Stimulated activated CD4-positive, alpha-beta T cell treated with anti-CD3 and anti-CD28 coated beads, Interleukin-4, amount 100 ng/mL, for 24 hours (primary cell): ENCODE results near the gene EEIG2.
A peak's percentile ranks its signal among the peaks of the same experiment; 100 is the strongest.

Source experiments
- DNase-seq: peaks from one replicate; pipeline ENCODE4 v3.0.0-alpha.2; 2020

Gene EEIG2

DNA sequence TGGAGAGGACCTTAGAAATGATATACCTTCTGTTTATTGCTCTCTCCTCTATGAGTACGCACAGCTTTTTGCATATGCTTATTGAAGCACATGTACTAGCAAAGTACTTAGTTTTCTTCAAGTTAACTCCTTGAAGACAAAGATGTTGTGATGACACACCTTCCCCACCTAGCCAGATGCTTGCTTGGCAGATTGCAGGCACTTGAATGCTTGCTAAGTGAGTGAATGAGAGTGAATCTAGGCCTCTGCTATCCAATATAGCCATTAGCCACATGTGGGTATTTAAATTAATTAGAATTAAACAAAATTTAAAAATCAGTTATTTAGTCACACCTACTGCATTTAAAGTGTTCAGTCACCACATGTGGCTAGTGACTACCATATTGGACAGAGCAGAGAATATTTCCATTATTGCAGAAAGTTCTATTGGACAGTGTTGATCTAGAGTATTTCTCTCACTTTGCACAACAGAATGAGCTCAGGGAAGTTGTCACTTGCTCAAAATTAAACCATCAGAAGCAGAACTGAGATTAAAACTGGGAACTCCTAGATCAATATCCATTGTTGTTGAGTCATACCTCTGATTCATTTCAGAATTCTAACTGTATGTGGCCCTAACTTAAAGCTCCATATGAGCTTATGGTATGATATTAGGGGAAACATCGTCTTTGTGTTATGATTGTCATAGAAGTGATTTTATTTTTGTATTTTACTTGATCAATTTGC lies 8.6 kb upstream of the EEIG2 start:
- no peak for DNase-seq

DNA sequence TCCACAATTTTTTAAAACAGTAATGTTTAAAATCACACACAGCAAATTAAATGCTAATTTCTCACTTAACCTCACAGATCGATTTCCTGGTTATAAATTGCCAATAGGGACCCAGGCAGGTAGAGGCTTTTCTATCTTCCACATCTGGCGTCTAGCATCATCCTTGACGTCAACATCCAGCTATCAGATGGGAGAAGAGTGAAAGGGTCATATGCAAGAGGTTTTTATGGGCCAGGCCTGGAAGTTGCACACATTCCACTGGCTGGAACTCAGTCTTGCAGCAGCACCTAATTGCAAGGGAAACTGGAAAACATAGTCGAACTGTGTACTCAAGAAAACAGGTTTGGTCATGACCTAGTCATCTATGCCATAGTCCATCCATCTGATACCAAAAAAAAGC lies 6.0 kb upstream of the EEIG2 start:
- DNase-seq = no peak

DNA sequence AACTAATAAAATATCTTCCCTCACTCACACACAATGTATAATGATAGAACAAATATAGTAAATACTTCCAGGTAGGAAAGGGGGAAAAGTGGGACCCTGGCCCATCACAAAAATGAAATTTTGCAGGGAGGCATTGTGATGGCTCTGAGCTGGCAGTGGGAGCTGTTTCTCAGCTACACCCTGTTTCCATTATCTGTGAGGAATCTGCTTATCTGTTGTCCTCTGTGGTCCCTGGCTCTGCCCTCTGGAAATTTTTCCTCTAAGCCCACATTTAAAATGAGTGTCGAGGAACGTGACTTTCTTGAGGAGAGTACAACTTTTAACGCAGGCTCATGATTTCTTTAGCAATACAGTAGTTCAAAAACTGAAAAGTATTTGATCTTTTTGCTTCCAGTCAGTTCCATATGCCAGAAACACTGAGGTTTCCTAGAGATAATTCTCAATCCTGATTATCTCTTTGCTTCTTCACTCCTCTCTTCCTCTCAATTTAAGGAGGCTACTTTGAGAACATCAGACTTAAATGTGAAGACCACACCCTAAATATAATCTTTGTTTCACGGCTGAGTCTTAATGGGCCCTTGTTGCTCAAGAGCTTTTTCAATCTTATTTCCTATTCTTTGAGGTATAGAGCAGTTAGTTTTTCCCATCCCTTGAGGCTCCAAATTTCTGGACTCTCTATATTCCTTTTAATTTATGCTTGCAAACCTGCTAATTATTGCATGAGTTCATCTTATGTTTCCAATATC lies 5.0 kb upstream of the EEIG2 start:
- no peak for DNase-seq

DNA sequence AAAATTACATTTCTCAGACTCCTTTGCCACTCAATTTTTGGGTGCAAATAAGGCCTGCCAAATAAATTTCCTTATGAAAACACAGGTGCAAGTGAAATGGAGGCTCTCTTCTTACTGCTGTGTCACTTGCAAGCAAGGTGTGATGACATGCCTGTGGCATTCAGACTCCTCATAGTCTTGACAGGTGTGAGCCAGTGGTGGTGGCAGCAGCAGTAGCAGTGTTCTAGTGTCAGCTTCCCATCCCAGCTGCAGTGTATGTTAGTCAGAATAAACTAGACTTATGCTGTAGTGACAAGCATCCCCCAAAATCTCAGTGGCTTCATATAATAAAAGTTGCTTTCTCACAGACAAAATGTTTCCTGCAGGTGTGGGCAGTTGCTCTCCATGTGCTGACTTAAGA lies 3.8 kb upstream of the EEIG2 start:
- no peak for DNase-seq

DNA sequence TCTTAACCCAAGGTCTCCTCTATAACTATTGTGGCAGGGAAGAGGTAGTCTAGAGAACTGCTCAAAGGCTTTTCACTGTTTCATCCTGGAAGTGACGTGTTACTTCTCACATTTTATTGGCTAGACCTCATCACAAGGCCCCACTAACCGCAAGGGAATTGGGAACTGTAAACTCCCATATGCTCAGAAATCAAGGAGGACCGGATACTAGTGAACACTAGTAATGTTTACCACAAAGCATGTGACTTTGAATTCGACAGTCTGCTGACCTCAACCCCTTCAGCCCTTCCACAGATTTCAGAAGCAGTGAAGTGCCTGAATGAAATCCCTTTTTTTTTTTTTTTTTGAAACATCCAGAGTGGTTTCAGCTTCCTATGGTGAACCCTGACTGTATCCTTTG lies 3.4 kb upstream of the EEIG2 start:
- DNase-seq = no peak

DNA sequence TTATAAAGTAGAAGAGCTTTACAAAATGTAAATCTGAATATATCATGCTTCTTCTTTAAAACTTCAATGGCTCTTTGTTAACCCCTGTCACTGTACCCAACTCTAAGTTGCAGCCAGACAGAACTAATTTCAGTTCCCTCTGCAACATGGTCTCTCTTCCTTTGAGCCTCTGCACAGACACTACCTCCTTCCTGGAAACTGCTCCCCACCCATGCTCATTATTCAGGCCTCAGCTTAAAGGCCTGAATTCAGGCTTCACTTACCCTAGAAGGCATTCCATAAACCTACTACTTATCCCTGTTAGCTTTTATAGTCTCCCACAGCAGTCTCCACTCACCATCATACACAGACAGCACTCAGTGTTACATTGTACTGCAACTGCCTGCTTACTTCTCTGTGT lies 2.6 kb upstream of the EEIG2 start:
- DNase-seq = no peak

DNA sequence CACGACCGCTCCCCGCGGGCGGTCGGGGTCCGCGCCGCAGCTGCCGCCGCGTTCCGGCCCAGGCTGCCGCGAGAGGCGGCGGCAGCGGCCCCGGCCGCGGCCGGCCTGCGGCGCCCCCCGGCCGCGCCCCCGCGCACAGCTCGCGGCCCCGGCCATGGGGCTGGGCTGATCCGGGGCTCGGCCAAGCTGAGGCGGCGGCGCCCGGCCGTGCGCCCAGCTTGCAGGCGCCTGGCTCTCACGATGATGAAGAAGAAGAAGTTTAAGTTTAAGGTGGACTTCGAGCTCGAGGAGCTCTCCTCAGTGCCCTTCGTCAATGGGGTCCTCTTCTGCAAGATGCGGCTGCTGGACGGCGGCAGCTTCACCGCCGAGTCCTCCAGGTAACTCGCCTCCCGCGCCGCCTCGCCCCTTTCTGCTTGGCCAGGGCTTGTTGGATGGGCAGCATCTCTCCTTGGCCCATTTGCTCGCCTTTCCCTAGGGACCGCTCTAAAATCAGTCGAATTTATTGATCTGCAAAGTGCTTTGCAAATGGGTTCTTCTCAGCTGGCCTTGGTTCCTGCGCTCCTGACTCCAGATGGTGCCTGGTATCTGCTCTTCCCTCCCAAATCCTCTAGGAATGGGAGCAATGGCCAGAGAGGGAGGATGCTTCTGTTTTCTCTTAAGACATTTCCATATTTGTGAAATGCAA lies 431 bp downstream of the EEIG2 start:
- DNase-seq = peak; percentile 13

DNA sequence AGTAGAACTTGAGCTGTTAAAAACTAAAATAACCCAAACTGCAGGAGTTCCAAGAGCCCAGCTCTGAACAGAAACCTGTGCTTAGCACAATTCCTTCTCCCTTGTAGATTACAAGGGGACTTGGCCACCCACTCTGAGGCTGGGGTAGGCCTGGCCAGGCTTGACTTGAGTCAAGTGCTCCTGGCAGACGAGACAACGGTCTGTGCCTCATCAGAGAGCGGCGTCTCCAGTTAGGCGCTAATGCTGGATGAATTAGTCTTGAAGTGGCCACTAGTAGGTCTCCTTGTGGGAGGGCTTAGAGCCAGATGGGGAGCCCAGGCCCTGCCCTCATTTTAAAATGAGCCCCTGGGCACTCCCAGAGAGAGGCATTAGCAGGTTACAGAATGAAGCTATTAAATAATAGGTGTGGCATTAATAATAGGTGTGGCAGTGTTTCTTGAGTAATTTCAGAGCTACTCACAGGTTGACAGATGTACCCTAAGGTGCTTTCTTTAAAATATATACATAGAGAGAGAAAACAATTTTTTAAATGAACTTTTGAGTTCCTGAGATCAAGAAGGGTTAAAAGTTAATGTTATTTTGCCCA lies 1.1 kb downstream of the EEIG2 start:
- DNase-seq = peak; percentile 51

DNA sequence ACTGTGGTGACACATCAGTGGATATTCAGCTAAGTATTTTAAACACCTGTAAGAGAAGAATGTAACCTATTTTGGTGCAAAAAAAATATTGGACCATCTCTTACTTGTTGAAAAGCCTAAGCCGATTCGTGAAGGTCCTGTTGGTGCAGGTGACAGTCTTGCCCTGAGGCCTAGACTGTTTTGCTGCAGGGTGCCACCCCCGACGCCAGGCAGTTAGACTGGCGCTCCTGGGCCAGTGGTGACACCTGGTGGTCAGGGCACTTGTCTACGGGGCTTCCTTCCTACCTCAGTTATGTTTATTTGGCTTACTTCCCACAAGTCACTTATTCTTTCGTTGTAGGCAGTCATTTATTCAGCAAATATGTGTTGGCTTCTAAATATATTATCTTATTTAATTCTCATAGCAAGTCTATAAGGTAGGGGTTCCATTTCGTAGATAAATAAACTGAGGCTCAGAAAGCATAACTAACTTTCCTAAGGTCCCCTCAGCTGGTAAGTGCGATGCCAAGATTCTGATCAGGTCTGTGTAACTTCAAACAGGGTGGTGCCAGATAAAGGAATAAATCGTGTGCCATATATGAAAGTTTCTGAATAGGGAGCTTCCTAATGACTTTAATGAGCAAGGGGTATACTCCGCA lies 1.9 kb downstream of the EEIG2 start:
- DNase-seq = peak; percentile 83

DNA sequence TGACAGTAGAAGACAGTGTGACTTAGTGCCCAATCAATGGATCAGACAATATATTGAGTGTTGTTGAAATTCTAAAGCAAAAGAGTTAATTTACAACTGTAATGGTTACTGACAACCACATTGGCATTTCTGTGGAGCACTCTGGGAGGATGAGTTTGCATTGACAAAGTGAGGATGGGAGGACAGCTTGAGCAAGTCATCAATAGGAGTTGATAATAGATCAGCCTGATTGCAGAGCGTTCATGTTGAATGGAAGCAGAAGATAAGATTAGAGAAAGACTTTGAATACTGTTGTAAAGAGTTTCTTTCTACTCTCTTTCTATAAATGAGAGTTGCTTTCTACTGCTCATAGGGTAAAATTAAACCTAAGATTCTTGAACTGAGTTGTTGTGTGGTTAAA lies 3.9 kb downstream of the EEIG2 start:
- no peak for DNase-seq

DNA sequence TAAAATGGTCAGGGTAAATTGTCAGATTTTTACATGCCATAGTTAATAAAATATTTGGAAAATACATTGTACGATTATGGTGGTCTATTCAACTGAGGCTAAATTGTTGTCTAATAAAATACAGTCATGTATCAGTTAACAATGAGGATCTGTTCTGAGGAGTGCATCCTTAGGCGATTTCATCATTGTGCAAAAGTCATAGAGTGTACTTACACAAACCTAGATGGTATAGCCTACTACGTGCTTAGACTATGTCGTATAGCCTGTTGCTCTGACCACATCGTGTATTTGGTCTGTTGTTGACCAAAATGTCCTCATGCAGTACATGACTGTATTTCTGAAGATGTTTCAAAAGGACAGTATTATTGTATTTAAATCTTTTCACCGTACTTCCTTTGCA lies 5.2 kb downstream of the EEIG2 start:
- DNase-seq = no peak

DNA sequence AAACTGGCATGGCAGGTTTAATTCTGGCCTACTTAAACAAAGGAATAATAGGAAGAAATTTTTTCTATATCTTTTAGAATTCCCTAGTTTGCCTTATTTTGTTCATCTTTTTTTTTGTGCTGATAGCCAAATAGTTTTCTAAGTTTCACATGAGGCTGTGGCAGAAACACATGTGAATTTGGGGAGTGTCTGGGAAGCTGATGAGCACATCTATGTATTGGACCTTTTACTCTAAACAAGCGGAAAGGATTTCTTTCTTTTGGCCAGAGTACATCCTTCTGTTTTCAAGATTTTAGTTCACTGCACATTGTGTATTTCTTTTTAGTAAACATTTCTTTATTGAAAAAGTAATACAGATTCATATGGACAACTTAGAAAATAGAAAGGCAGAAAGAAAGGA lies 5.6 kb downstream of the EEIG2 start:
- no peak for DNase-seq

DNA sequence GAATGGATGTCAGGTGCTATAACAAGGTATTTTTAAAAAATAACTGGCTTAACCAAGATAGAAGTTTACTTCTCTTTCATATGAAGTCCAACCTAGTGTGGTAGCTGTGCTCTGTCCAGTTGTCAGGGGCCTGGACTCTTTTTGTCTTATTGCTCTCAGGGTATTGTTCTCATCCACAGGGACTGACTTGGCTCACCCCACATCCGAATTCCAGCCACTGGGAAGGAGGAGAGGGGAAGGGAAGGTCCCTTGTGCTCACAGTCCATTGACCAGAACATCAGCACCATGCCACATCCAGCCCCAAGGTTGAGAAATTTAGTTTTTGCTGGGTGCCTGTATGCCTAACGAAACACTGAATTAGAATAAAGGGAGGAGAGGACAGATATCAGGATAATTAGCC lies 8.7 kb downstream of the EEIG2 start:
- no peak for DNase-seq

DNA sequence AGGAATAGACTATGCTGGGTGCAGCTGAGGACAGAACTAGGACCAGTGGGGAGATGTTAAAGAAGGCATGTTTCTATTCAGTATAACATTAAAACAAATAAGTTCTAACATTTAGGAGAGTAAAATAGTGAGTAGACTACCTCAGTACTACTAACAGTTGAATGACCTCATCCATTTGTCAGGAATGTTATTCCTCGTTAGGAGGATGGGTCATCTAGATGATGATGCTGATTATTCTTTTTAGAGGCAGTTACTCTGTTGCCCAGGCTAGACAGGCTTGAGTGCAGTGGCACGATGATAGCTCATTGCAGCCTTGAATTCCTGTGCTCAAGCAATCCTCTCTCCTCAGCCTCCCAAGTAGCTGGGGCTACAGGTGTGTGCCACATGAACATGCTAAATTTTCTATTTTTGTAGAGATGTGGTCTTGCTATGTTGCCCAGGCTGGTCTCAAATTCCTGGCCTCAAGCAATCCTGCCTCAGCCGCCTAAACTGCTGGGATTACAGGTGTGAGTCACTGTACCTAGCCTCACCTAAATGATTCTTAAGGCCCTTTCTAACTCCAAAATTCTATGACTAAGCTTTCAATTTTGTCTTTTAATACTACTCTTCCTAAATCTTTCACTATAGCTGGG lies 9.3 kb downstream of the EEIG2 start:
- no peak for DNase-seq

DNA sequence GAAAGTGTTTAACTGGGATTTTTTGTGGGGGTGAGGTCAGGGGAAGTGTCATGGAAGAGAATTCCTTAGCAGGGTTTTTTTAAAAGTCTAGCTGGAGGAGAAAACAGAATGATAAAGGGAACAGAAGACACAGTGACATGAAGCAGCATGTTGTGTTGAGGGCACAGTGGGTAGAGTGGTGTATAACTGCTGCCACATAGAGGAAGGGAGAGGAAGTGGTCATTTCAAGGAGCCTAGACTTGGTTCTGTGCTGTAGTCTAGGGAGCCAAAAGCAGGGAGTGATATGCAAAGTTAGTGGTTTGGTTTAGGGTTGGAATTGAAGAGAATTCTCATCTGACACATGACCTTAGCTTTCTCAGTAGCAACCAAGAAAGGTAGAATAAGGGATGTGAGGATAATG lies 10.2 kb downstream of the EEIG2 start:
- peak; percentile 18 for DNase-seq

DNA sequence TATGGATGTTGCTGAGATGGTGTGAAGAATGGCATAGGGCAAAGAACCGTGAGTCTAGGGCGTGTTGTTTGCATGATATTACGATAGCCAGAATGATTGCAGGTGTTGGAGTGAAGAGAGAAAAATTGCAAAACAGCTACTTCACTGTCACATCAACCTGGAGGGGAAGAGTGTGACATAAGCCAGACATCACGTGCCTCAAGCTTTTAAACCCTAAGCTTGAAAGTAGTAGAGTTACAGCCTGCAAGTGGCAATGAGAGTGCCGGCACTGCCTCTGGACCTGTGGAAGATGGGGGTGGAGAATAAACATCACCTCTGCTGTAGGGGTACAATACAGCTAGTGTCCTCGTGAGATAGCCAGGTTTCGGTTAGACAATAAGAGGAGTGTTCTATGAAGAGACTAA lies 11.1 kb downstream of the EEIG2 start:
- DNase-seq = no peak

DNA sequence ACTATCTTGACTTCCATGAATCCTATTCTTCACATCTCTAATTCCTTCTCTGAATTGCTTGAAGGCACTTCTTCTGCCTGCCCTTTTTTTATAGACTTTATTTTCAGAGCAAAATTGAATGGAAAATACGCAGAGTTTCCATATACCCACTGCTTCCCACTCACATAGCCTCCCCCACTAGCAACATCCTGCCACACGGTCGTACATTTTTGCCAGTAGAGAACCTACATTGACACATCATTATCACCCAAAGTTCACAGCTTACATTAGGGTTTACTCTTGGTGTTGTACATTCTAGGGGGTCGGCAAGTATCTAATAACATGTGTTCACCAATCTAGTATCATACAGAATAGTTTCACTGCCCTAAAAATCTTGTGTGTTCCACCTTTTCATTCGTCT lies 12.3 kb downstream of the EEIG2 start:
- no peak for DNase-seq

DNA sequence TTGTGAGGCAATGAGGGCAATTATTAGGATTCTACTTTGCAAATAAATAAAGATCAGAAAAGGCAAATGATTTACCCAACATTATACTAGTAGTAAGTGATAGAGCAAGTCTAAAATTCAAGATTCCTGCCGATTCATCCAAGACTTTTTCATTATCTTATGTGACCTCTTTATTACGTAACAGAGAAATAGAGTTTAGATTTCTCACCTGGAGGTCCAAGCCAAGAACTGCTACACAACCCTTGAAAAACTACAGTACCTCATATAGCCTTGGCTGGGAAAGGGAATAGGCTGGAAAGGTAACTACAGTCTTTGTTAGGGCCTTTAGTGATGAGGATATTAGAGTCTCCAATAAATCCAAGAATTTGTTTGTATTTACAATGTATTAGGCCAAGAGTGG lies 13.3 kb downstream of the EEIG2 start:
- no peak for DNase-seq

DNA sequence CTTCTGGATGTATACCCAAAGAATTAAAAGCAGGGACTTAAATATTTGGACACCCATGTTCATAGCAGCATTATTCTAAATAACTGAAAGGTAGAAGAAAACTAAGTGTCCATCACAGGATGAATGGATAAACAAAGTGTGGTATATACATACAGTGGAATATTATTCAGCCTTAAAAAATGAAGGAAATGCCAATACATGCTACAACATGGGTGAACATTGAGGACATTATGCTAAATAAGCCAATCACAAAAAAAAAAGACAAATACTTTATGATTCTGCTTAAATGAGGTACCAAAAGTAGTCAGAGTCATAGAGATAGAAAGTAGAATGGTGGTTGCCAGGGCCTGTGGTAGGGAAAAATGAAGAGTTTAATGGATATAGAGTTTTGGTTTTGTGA lies 14.1 kb downstream of the EEIG2 start:
- DNase-seq = no peak

DNA sequence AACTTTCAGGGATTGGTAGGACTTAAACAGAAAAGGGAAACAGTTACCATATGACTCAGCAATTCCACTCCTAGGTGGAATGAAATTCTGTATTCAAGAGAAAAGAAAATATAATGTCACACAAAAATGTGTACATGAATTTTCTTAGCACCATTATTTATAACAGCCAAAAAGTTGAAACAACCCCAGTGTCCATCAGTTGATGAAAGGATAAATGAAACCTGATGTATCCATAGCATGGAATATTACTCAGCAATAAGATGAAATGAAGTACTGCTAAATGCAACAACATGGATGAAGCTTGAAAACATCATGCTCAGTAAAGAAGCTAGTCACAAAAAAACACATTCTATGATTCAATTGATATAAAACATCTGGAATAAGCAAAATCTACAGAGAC lies 15.5 kb downstream of the EEIG2 start:
- DNase-seq = no peak

DNA sequence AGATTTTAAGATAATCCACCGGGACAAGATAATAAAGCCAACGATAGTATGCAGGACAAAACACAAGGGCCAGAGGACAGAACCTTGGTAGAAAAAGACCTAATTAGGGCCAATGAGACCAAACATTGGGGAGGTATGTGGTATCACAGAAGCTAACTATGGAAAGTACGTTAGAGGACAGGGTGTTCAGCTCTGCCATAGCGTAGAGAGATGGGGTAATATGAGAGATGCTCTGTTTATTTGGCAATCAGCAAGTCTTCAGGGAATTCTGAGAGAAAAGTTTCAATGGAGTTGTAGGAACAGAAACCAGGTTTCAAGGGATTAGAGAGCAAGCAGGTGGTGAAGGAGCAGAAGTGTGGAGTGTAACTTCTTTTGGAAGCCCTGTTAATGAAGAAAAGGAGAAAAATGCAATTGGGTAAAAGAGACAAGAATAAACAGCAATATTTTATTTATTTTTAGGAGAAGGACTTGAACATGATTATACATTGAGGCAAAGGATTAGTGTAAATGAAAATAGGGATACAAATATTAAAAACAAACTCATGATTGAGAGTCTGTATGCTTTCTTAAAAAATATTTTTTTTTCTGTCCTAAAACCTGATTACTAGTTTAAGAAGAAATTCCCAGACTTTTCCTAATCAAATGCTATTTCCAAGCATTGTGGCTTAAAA lies 24.0 kb downstream of the EEIG2 start:
- DNase-seq = no peak

DNA sequence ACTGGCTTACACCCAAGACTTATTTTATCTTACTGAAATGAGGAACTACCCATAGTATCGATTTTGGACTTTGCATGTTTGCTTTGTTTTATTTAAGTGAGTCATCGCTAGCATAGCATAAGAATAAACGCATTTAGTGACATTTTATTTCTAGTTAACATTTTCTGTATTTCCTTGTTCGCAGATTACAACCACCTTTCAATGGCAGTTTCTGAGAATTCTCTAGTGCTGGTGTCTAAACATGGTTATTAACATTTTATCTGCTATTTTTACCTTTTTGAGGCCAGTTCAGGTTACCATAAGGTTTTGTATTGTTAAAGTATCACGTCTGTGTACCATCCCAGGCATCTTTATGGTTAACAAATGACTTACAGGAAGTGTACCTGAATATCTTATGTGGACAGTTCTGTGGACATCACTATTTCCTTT lies 24.5 kb downstream of the EEIG2 start:
- DNase-seq = no peak
